HepG2 (cell line): ENCODE data around the gene ZNF511. TPM values are rescaled to one million over a fixed set of nuclear protein-coding genes. Genes with fewer than 3 reads are reported as not detected.

Experiments
- ATAC-seq: fragments of 200-7000 bp; cut with Tn5 transposase; 3 replicates; pipeline ENCODE4 v1.9.1; 2020; ENCODE audit warnings: mild to moderate bottlenecking, moderate library complexity
- BruUV-seq: library from RNA; stranded (reverse); fragments of 400-500 nt; replicated peaks from 2 replicates; lab custom pipeline; 2021; lab: Mats Ljungman, UMichigan
- CTCF ChIA-PET: fragments of 300-600 bp; formaldehyde crosslinking; extraction: SDS; loops from one replicate; lab custom pipeline; 2021; ENCODE audit warnings: low total read pairs, inconsistent platforms, low intra/inter-chr PET ratio; lab: Yijun Ruan, JAX
- POLR2A ChIA-PET: fragments of 350-600 bp; sonication (Branson Sonifier 250); formaldehyde crosslinking; loops from one replicate; lab custom pipeline; 2020; ENCODE audit warnings: antibody characterized with exemption, inconsistent platforms; lab: Yijun Ruan, JAX
- DNase-seq: peaks from one replicate; pipeline ENCODE4 v3.0.0-alpha.2; 2015; ENCODE audit warnings: low spot score
- FAIRE-seq: peaks from 3 replicates; lab custom pipeline; 2011; peaks lifted over from hg19 to GRCh38; lab: Jason Lieb, UNC
- H2AFZ ChIP-seq: one replicate; pipeline ENCODE4 v1.6.1; 2011; ENCODE audit warnings: low read length, inconsistent platforms
- H3K27ac ChIP-seq: fragments of 300-600 bp; 3 replicates; pipeline ENCODE4 v1.8.0; 2011; ENCODE audit warnings: mixed run types, mild to moderate bottlenecking, mixed read lengths, low read length, inconsistent platforms; ENCODE audit not compliant: insufficient read depth; ENCODE audit errors: extremely low read length
- H3K27me3 ChIP-seq, 2 experiments: fragments of 200-600 bp in 1 of 2; 2 replicates in 1 of 2; 3 replicates in 1 of 2; pipeline versions ENCODE4 v1.6.0 to v1.8.0; 2011; ENCODE audit warnings: low read length in 2 of 2, mild to moderate bottlenecking in 2 of 2, moderate library complexity in 2 of 2, inconsistent platforms in 1 of 2; ENCODE audit not compliant: insufficient read depth in 2 of 2, control insufficient read depth in 1 of 2
- H3K36me3 ChIP-seq, 2 experiments: fragments of 200-600 bp in 1 of 2; replicated peaks in 1 of 2; 2 replicates in 1 of 2; 3 replicates in 1 of 2; pipeline versions ENCODE4 v1.5.1 to v1.8.0; 2011; ENCODE audit warnings: low read length in 2 of 2, inconsistent platforms in 1 of 2; ENCODE audit not compliant: insufficient read depth in 2 of 2, control insufficient read depth in 1 of 2
- H3K4me1 ChIP-seq: 2 replicates; pipeline ENCODE4 v1.5.1; 2012; ENCODE audit warnings: low read length, inconsistent platforms; ENCODE audit not compliant: insufficient read depth
- H3K4me2 ChIP-seq: 2 replicates; pipeline ENCODE4 v1.6.0; 2011; ENCODE audit warnings: low read depth, low read length, inconsistent platforms
- H3K4me3 ChIP-seq, 3 experiments: fragments of 200-600 bp in 1 of 3; sonication (generic), shearing (Covaris generic) in 1 of 3; replicated peaks in 1 of 3; 2 replicates each; pipeline ENCODE4 v1.5.1; 2011 to 2016; ENCODE audit warnings: low read length in 3 of 3, inconsistent platforms in 2 of 3, low read depth in 2 of 3, mild to moderate bottlenecking in 2 of 3, control low read depth in 1 of 3, mixed read lengths in 1 of 3; ENCODE audit not compliant: insufficient read depth in 1 of 3
- H3K79me2 ChIP-seq: one replicate; pipeline ENCODE4 v1.6.1; 2011; ENCODE audit warnings: low read length, inconsistent platforms; ENCODE audit not compliant: insufficient read depth
- H3K9ac ChIP-seq: 2 replicates; pipeline ENCODE4 v1.6.0; 2011; ENCODE audit warnings: mild to moderate bottlenecking, low read depth, low read length, inconsistent platforms; ENCODE audit not compliant: insufficient read depth
- H3K9me3 ChIP-seq: 2 replicates; pipeline ENCODE4 v1.5.1; 2012; ENCODE audit warnings: mild to moderate bottlenecking, low read length
- H4K20me1 ChIP-seq: 2 replicates; pipeline ENCODE4 v1.6.0; 2011; ENCODE audit warnings: inconsistent platforms, mild to moderate bottlenecking, low read length, moderate library complexity; ENCODE audit not compliant: insufficient read depth
- CAMTA2 ChIP-seq: sonication (generic); formaldehyde crosslinking; IDR thresholded peaks from 2 replicates; pipeline ENCODE4 v1.4.0; 2020; ENCODE audit warnings: mild to moderate bottlenecking, missing genetic modification reagents, borderline replicate concordance
- EEA1 ChIP-seq: sonication (generic); formaldehyde crosslinking; IDR thresholded peaks from 2 replicates; pipeline ENCODE4 v1.5.1; 2020; ENCODE audit warnings: mild to moderate bottlenecking, missing genetic modification reagents, borderline replicate concordance
- IKZF5 ChIP-seq: IDR thresholded peaks from 2 replicates; pipeline ENCODE4 v1.6.1; 2018; ENCODE audit warnings: missing genetic modification reagents, mild to moderate bottlenecking, missing compliant biosample characterization
- KLF9 ChIP-seq: IDR thresholded peaks from 2 replicates; pipeline ENCODE4 v1.6.1; 2016; ENCODE audit warnings: low read depth
- SNAPC2 ChIP-seq: sonication (generic); formaldehyde crosslinking; IDR thresholded peaks from 2 replicates; pipeline ENCODE4 v1.8.1; 2022; ENCODE audit warnings: mild to moderate bottlenecking, missing genetic modification reagents
- SP4 ChIP-seq: sonication (generic); formaldehyde crosslinking; IDR thresholded peaks from 2 replicates; pipeline ENCODE4 v1.8.1; 2023; ENCODE audit warnings: mild to moderate bottlenecking, missing genetic modification reagents
- TBL1XR1 ChIP-seq: fragments of 150-350 bp; IDR thresholded peaks from 2 replicates; pipeline ENCODE4 v1.6.1; 2014; ENCODE audit warnings: borderline replicate concordance, low read length; ENCODE audit not compliant: partially characterized antibody
- ZMYM3 ChIP-seq: sonication (generic); formaldehyde crosslinking; IDR thresholded peaks from 2 replicates; pipeline ENCODE4 v1.5.1; 2020; ENCODE audit warnings: mild to moderate bottlenecking, missing genetic modification reagents
- ZNF460 ChIP-seq: sonication (generic); formaldehyde crosslinking; IDR thresholded peaks from 2 replicates; pipeline ENCODE4 v1.5.1; 2020; ENCODE audit warnings: missing genetic modification reagents, mild to moderate bottlenecking, borderline replicate concordance
- ZNF709 ChIP-seq: sonication (generic); formaldehyde crosslinking; IDR thresholded peaks from 2 replicates; pipeline ENCODE4 v1.5.0; 2020; ENCODE audit warnings: mild to moderate bottlenecking, missing genetic modification reagents
- ZNF841 ChIP-seq: sonication (generic); formaldehyde crosslinking; IDR thresholded peaks from 2 replicates; pipeline ENCODE4 v1.8.1; 2023; ENCODE audit warnings: missing genetic modification reagents, borderline replicate concordance
- WGBS: methylation state at CpG from one replicate; pipeline ENCODE4 v1.1.6; 2017; ENCODE audit warnings: low lambda C conversion rate; 5-methylcytosine and 5-hydroxymethylcytosine counted together
- in situ Hi-C: cut with HindIII; loops from 2 replicates; pipeline ENCODE4 v1.10.0; 2017; ENCODE audit warnings: low pct_unique_long_range_greater_than_20kb; ENCODE audit not compliant: extremely low pct_ligation_motif_present
- intact Hi-C: fragments of 100-400 bp; cut with micrococcal nuclease; formaldehyde crosslinking; loops from one replicate; pipeline ENCODE4 v1.10.0; 2022; ENCODE audit not compliant: unreplicated experiment
- polyA plus RNA-seq, 8 experiments: library from polyadenylated mRNA; depleted of rRNA in 3 of 8; stranded (reverse) in 7 of 8; unstranded in 1 of 8; fragments of >200 nt; fragmentation: Illumina TruSeq in 4 of 8; extraction: Trizol in 4 of 8; gene quantifications; 2 replicates each; pipeline versions ENCODE4 v1.2.1 to v1.2.3, GENCODE V29; 2011 to 2016; ENCODE audit warnings: low read depth in 4 of 8, missing spikeins in 1 of 8, mixed read lengths in 1 of 8; ENCODE audit not compliant: insufficient read depth in 1 of 8
- total RNA-seq, 5 experiments: library from RNA; depleted of rRNA; stranded (reverse); fragments of >200 nt; fragmentation: Illumina TruSeq; extraction: Trizol; gene quantifications; 2 replicates each; pipeline ENCODE4 v1.2.3, GENCODE V29; 2016; ENCODE audit warnings: low read depth in 1 of 5
- TF ChIP-seq, protein P1 (sequence below): fragments of 450-650 bp; IDR thresholded peaks from 2 replicates; pipeline ENCODE4 v1.6.1; 2017
- TF ChIP-seq, protein P2 (sequence below): fragments of 450-650 bp; IDR thresholded peaks from 2 replicates; pipeline ENCODE4 v1.6.1; 2017; ENCODE audit warnings: mild to moderate bottlenecking

Gene ZNF511
- total and polyA plus RNA-seq, 2 of the 13 experiments (the other 11 are each of a cell fraction or from before 2014, with no cell fraction given) = 35.6 to 66.4 TPM

DNA sequence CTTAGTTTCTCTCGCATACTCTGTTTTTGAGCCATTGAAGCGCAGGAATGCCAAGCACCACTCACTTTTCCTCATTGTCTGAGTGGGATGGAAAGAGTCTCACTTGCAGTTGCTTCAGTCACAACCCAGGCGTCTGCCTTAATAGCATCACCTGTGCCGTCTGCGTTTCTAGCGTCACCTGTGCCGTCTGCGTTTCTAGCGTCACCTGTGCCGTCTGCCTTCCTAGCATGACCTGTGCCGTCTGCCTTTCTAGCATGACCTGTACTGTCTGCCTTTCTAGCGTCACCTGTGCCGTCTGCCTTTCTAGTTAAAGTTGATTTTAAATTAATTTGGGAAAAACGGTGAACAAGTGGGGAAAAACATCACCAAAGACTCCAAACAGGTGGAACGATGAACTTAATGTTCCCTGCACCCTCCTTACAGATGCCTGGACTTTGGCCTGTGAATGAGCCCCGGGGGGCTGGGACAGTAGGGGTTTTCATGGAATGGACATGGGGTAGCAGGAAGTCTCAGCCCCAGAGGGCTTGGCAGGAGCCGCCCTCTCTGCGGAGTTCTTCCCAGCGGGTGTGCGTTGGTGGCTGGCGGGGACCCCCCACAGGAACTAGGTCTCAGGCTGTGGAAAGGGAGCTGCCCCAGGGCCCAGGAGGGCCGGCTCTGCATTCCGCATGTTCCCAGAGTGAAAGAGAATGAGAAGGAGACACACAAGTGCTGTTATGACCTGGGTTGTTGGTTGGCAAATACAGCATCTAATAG, 3.5 kb downstream of the ZNF511 start:
- POLR2A ChIA-PET = no interaction called here
- H3K4me2 ChIP-seq = no peak overlapping the region
- ATAC-seq = no peak
- no peak overlapping the region for H3K27ac ChIP-seq
- H3K9ac ChIP-seq = no peak overlapping the region
- H3K27me3 ChIP-seq = no peaks in the 10 kb centered on the region; a peak in 1 of 5 replicates
- H4K20me1 ChIP-seq = peaks cover 5% of the 10 kb centered on the region
- H3K79me2 ChIP-seq = peaks cover 14% of the 10 kb centered on the region
- no peak overlapping the region for H2AFZ ChIP-seq
- in situ Hi-C loops = no loop called here
- H3K4me3 ChIP-seq = no peak overlapping the region
- H3K36me3 ChIP-seq = peaks cover 14 to 33% of the 10 kb centered on the region in 2 experiments; a peak in 4 of 5 replicates
- no peak for TF ChIP-seq ZMYM3 (CRISPR knock-in tag)
- no peak for TF ChIP-seq ZNF709 (CRISPR knock-in tag)
- TF ChIP-seq ZNF460 = no peak
- TF ChIP-seq SP4 (CRISPR knock-in tag) = no peak
- TF ChIP-seq TBL1XR1 = no peak
- TF ChIP-seq KLF9 = no peak
- no peak for TF ChIP-seq SNAPC2
- no peak for TF ChIP-seq EEA1
- TF ChIP-seq, all 625 proteins: peak for 0
- CTCF ChIA-PET = no interaction called here
- BruUV-seq = no TSS peak
- intact Hi-C loops = no loop called here
- H3K4me1 ChIP-seq = peaks cover 14% of the 10 kb centered on the region
- FAIRE-seq = no peak
- no peaks in the 10 kb centered on the region for H3K9me3 ChIP-seq
- DNase-seq = no peak
- WGBS = 88% methylated on average over 16 of the region's 23 CpGs

- intact Hi-C loops = no loop called here
- no peak for TF ChIP-seq ZNF841 (CRISPR knock-in tag)
- TF ChIP-seq IKZF5 (CRISPR knock-in tag) = no peak
- TF ChIP-seq, protein P1, sequence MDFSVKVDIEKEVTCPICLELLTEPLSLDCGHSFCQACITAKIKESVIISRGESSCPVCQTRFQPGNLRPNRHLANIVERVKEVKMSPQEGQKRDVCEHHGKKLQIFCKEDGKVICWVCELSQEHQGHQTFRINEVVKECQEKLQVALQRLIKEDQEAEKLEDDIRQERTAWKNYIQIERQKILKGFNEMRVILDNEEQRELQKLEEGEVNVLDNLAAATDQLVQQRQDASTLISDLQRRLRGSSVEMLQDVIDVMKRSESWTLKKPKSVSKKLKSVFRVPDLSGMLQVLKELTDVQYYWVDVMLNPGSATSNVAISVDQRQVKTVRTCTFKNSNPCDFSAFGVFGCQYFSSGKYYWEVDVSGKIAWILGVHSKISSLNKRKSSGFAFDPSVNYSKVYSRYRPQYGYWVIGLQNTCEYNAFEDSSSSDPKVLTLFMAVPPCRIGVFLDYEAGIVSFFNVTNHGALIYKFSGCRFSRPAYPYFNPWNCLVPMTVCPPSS = no peak
- TF ChIP-seq, protein P2, sequence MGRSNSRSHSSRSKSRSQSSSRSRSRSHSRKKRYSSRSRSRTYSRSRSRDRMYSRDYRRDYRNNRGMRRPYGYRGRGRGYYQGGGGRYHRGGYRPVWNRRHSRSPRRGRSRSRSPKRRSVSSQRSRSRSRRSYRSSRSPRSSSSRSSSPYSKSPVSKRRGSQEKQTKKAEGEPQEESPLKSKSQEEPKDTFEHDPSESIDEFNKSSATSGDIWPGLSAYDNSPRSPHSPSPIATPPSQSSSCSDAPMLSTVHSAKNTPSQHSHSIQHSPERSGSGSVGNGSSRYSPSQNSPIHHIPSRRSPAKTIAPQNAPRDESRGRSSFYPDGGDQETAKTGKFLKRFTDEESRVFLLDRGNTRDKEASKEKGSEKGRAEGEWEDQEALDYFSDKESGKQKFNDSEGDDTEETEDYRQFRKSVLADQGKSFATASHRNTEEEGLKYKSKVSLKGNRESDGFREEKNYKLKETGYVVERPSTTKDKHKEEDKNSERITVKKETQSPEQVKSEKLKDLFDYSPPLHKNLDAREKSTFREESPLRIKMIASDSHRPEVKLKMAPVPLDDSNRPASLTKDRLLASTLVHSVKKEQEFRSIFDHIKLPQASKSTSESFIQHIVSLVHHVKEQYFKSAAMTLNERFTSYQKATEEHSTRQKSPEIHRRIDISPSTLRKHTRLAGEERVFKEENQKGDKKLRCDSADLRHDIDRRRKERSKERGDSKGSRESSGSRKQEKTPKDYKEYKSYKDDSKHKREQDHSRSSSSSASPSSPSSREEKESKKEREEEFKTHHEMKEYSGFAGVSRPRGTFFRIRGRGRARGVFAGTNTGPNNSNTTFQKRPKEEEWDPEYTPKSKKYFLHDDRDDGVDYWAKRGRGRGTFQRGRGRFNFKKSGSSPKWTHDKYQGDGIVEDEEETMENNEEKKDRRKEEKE = no peak
- TF ChIP-seq CAMTA2 = no peak
Measured at GRCh38 chr10:133312769-133313145, 4.0 kb downstream of the ZNF511 start.

More at GRCh38 chr10:133312769-133313145, 4.0 kb downstream of the ZNF511 start:
- ChIA-PET POLR2A (no interaction called here), CTCF (no interaction called here)
- H3K4me1 ChIP-seq = peaks cover 9% of the 10 kb centered on the region; the same call in 1 of the 2 replicates
- H3K4me2 ChIP-seq = no peak overlapping the region
- WGBS = 91% methylated on average over 6 of the region's 9 CpGs
- no peak for ATAC-seq
- no peak overlapping the region for H3K9ac ChIP-seq
- in situ Hi-C loops = no loop called here
- no peak overlapping the region for H3K27ac ChIP-seq
- no peak overlapping the region for H3K4me3 ChIP-seq
- no peaks in the 10 kb centered on the region for H3K9me3 ChIP-seq
- H3K27me3 ChIP-seq = no peaks in the 10 kb centered on the region; a peak in 1 of 5 replicates
- BruUV-seq = no TSS peak
- H3K36me3 ChIP-seq = peaks cover 14 to 33% of the 10 kb centered on the region in 2 experiments; a peak in 4 of 5 replicates
- peaks cover 9% of the 10 kb centered on the region for H3K79me2 ChIP-seq
- no peak overlapping the region for H2AFZ ChIP-seq
- no peak for DNase-seq
- no peaks in the 10 kb centered on the region; the same call in 1 of the 2 replicates for H4K20me1 ChIP-seq
- no peak for FAIRE-seq
